Measurements from ENCODE around the gene DEDD2.

DNA sequence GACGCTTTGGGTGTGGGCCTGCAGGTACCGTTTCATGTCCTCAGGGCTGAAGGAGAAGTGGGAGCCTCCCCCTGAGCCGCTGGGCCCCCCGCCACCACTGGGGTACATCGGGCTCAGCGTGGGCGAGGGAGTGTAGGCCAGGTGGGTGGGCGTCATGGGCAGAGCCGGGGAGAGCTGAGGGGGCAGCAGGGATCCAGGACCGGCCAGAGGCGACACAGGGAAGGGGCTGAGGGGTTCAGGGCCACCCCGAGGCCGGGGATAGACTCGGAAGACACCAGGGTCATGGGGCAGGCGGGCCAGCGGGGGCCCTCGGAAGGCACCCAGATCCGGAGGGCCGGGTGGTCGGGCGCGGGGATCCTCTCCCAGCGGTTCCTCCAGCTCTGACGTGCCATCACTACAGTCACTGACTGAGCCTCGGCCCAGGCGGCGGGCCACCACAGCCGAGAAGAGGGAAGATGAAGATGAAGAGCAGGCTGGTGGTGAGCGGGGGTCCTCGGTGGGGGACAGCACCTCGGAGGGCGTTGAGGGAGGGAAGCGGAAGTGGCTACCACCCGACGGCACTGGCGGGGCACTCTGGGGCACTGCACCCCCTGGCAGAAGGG is 31.8 kb upstream of the DEDD2 start:
- TF ChIP-seq, protein P1, sequence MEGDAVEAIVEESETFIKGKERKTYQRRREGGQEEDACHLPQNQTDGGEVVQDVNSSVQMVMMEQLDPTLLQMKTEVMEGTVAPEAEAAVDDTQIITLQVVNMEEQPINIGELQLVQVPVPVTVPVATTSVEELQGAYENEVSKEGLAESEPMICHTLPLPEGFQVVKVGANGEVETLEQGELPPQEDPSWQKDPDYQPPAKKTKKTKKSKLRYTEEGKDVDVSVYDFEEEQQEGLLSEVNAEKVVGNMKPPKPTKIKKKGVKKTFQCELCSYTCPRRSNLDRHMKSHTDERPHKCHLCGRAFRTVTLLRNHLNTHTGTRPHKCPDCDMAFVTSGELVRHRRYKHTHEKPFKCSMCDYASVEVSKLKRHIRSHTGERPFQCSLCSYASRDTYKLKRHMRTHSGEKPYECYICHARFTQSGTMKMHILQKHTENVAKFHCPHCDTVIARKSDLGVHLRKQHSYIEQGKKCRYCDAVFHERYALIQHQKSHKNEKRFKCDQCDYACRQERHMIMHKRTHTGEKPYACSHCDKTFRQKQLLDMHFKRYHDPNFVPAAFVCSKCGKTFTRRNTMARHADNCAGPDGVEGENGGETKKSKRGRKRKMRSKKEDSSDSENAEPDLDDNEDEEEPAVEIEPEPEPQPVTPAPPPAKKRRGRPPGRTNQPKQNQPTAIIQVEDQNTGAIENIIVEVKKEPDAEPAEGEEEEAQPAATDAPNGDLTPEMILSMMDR (IDR thresholded peaks at IDR 0.05; ENCODE audit: extremely low read depth in 1 of 2, insufficient read depth in 1 of 2, low read depth in 1 of 2, low read length in 2 of 2): no peak
- TF ChIP-seq POLR2AphosphoS5 (IDR thresholded peaks at IDR 0.05; ENCODE audit: insufficient read depth, low read depth, low read length) (no peak), EZH2 (IDR thresholded peaks at IDR 0.05; ENCODE audit: borderline replicate concordance, low read depth, low read length, severe bottlenecking) (no peak), POLR2A (IDR thresholded peaks at IDR 0.05; ENCODE audit: low read depth, low read length) (no peak), JUN (IDR thresholded peaks at IDR 0.05; ENCODE audit: borderline replicate concordance, insufficient read depth, insufficient read length, low read depth) (no peak), FOS (IDR thresholded peaks at IDR 0.05; ENCODE audit: borderline replicate concordance, insufficient read depth, low read length) (no peak), MYC (IDR thresholded peaks at IDR 0.05; ENCODE audit: low read depth, low read length) (no peak), GATA2 (IDR thresholded peaks at IDR 0.05; ENCODE audit: insufficient read depth, insufficient read length, low read depth, low read length) (no peak)
- TF ChIP-seq, protein P2, sequence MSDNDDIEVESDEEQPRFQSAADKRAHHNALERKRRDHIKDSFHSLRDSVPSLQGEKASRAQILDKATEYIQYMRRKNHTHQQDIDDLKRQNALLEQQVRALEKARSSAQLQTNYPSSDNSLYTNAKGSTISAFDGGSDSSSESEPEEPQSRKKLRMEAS (IDR thresholded peaks at IDR 0.05; ENCODE audit: insufficient read depth, insufficient read length): no peak

Data from endothelial cell of umbilical vein (primary cell).